ENCODE results near the gene RHBDD2. TPM values are rescaled to one million over a fixed set of nuclear protein-coding genes. Genes with fewer than 3 reads are reported as not detected.
"Not testable (repeated sequence)": the region's sequence is repeated elsewhere in the genome, so short reads cannot be mapped to it uniquely, and the experiment has no call there.

RHBDD2 gene
- total and polyA plus RNA-seq, 7 donors = 14.3 to 45.0 (median 28.2) TPM

- Histone ChIP-seq H3K36me3 (peaks cover 5 to 49% (median 27%) of the 10 kb centered on the region in 4 donors), H3K9me3 (no peaks in the 10 kb centered on the region), H3K27ac (no peak overlapping the region), H3K27me3 (no peaks in the 10 kb centered on the region), H3K4me1 (no peaks in the 10 kb centered on the region), H3K4me3 (no peak overlapping the region)
- 85 to 88% methylated on average over 23 of the region's 23 CpGs for WGBS, 2 donors
- TF ChIP-seq POLR2A (IDR thresholded peaks at IDR 0.05) (no peak), EP300 (IDR thresholded peaks at IDR 0.05) (no peak), POLR2AphosphoS5 (IDR thresholded peaks at IDR 0.05) (no peak)
- TF ChIP-seq, protein P1, sequence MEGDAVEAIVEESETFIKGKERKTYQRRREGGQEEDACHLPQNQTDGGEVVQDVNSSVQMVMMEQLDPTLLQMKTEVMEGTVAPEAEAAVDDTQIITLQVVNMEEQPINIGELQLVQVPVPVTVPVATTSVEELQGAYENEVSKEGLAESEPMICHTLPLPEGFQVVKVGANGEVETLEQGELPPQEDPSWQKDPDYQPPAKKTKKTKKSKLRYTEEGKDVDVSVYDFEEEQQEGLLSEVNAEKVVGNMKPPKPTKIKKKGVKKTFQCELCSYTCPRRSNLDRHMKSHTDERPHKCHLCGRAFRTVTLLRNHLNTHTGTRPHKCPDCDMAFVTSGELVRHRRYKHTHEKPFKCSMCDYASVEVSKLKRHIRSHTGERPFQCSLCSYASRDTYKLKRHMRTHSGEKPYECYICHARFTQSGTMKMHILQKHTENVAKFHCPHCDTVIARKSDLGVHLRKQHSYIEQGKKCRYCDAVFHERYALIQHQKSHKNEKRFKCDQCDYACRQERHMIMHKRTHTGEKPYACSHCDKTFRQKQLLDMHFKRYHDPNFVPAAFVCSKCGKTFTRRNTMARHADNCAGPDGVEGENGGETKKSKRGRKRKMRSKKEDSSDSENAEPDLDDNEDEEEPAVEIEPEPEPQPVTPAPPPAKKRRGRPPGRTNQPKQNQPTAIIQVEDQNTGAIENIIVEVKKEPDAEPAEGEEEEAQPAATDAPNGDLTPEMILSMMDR (IDR thresholded peaks at IDR 0.05) = no peak
- intact Hi-C loops (cut with DNase I) = no loop called here
- no peak for DNase-seq
These were observed 9.8 kb downstream of the RHBDD2 start for GRCh38 chr7:75888464-75889222.

DNA sequence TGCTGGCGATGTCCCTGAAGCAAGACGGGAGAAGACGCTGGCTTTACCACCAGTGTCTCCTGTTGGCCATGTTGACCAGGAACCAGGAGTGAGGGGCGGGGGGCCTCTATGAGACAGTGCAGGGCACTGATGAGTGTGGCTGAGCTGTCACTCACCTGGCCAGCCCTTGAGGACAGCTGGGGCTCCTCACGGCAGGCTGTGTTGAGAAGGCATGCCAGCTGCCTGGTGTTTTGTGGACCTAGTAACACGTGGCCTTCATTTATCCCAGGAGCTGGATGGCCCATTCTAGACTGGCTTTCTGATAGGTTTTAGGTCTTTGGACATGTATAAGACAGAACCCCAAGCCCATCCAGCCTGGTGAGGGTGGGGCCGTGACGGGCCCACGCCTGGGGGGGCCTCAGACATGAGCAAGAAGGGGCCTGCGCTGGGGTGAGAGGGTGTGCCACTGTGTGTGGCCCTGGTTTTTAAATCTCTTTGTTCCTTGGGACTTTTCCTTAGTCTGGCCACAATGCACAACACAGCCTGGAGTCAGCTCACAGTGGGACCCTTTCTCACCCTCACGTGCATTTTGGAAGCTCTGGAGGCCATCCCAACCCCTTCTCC lies 10.5 kb downstream of the RHBDD2 start:
- Histone ChIP-seq H3K27me3 (no peaks in the 10 kb centered on the region), H3K27ac (no peak overlapping the region), H3K9me3 (no peaks in the 10 kb centered on the region), H3K36me3 (peaks cover 5 to 42% (median 21%) of the 10 kb centered on the region in 4 donors), H3K4me3 (no peak overlapping the region), H3K4me1 (no peaks in the 10 kb centered on the region)
- DNase-seq = no peak
- intact Hi-C loops (cut with DNase I) = no loop called here
- TF ChIP-seq POLR2AphosphoS5 (IDR thresholded peaks at IDR 0.05) = no peak
- no peak for TF ChIP-seq EP300 (IDR thresholded peaks at IDR 0.05)
- TF ChIP-seq, protein P1 (IDR thresholded peaks at IDR 0.05) = no peak
- TF ChIP-seq POLR2A (IDR thresholded peaks at IDR 0.05) = no peak
- WGBS, 2 donors = 91 to 93% methylated on average over 11 of the region's 11 CpGs

DNA sequence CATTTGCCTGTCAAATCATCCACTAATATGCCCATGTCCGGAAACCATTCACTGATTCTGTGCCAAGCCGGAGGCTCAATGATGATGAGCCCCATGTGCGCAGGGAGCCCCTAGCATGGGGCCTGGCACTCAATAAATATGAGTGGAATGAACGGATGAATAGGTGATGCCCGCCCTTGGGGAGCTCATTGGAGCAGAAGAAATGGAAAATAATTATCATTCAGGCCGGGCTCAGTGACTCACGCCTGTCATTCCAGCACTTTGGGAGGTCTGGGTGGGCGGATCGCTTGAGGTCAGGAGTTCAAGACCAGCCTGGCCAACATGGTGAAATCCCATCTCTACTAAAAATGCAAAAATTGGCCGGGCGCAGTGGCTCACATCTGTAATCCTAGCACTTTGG lies 11.0 kb downstream of the RHBDD2 start:
- no peak overlapping the region for H3K27ac ChIP-seq
- no peak for DNase-seq

GRCh38 chr7:75891237-75891636 lies 12.4 kb downstream of the RHBDD2 start:
- DNase-seq; H3K27me3 ChIP-seq; H3K4me3 ChIP-seq; H3K9me3 ChIP-seq; H3K4me1 ChIP-seq; H3K27ac ChIP-seq; intact Hi-C loops (cut with DNase I): not testable (repeated sequence)
- peaks cover 5 to 23% (median 8%) of the 10 kb centered on the region in 4 donors for H3K36me3 ChIP-seq
- WGBS, 2 donors = 55 to 73% methylated on average over 7 of the region's 7 CpGs

More for the DNA sequence above, 11.0 kb downstream of the RHBDD2 start:
- no peak overlapping the region for H3K4me3 ChIP-seq
- H3K36me3 ChIP-seq = peaks cover 5 to 37% (median 16%) of the 10 kb centered on the region in 4 donors
- no peaks in the 10 kb centered on the region for H3K4me1 ChIP-seq
- TF ChIP-seq POLR2AphosphoS5 (IDR thresholded peaks at IDR 0.05) = no peak
- TF ChIP-seq POLR2A (IDR thresholded peaks at IDR 0.05) = no peak
- TF ChIP-seq EP300 (IDR thresholded peaks at IDR 0.05) = no peak
- TF ChIP-seq, protein P1 (IDR thresholded peaks at IDR 0.05) = no peak
- intact Hi-C loops (cut with DNase I) = no loop called here
- no peaks in the 10 kb centered on the region for H3K27me3 ChIP-seq
- 88 to 89% methylated on average over 11 of the region's 11 CpGs for WGBS, 2 donors
- no peaks in the 10 kb centered on the region for H3K9me3 ChIP-seq

GRCh38 chr7:75891815-75892411 lies 13.1 kb downstream of the RHBDD2 start:
- TF ChIP-seq, protein P1 (IDR thresholded peaks at IDR 0.05) = no peak
- TF ChIP-seq EP300 (IDR thresholded peaks at IDR 0.05) = no peak
- no peak for TF ChIP-seq POLR2AphosphoS5 (IDR thresholded peaks at IDR 0.05)
- no peak for TF ChIP-seq POLR2A (IDR thresholded peaks at IDR 0.05)
- no peaks in the 10 kb centered on the region for H3K9me3 ChIP-seq
- DNase-seq = no peak
- intact Hi-C loops (cut with DNase I) = no loop called here
- H3K4me3 ChIP-seq = no peak overlapping the region
- peaks cover under 1 to 16% (median 8%) of the 10 kb centered on the region in 4 donors for H3K36me3 ChIP-seq
- WGBS, 2 donors = 88 to 91% methylated on average over 7 of the region's 7 CpGs
- H3K27me3 ChIP-seq = no peaks in the 10 kb centered on the region
- no peak overlapping the region for H3K27ac ChIP-seq
- H3K4me1 ChIP-seq = no peaks in the 10 kb centered on the region

Measured in sigmoid colon (tissue), 7 donors.